K562 (cell line): ENCODE data around the gene ENDOD1. TPM values are rescaled to one million over a fixed set of nuclear protein-coding genes. Genes with fewer than 3 reads are reported as not detected.

Experiments
- ARNT ChIP-seq, 2 experiments: fragments of 450-650 bp; IDR thresholded peaks; 2 replicates each; pipeline ENCODE4 v1.6.1; 2016; ENCODE audit warnings: mild to moderate bottlenecking in 1 of 2
- E2F6 ChIP-seq, 2 experiments: IDR thresholded peaks; 2 replicates each; pipeline ENCODE4 v1.6.1; 2011; ENCODE audit warnings: borderline replicate concordance in 1 of 2, control low read depth in 1 of 2, low read depth in 1 of 2, low read length in 1 of 2, mild to moderate bottlenecking in 1 of 2, mixed read lengths in 1 of 2, moderate library complexity in 1 of 2; ENCODE audit not compliant: insufficient read depth in 1 of 2, insufficient read length in 1 of 2, poor library complexity in 1 of 2, severe bottlenecking in 1 of 2; ENCODE audit errors: extremely low read depth in 1 of 2
- GABPA ChIP-seq: fragments of 200-800 bp; sonication (Bioruptor generic); conservative IDR thresholded peaks from 2 replicates; pipeline ENCODE4 v1.6.1; 2016; ENCODE audit warnings: low read depth, missing genetic modification characterization, missing compliant biosample characterization
- HCFC1 ChIP-seq: IDR thresholded peaks from 2 replicates; pipeline ENCODE4 v1.6.1; 2012; ENCODE audit warnings: low read depth, low read length, improper control_type of control experiment
- HDGF ChIP-seq: fragments of 450-650 bp; IDR thresholded peaks from 2 replicates; pipeline ENCODE4 v1.6.1; 2016
- HOXB6 ChIP-seq: fragments of 250-450 bp; sonication (Bioruptor Pico); IDR thresholded peaks from 2 replicates; pipeline ENCODE4 v1.5.1; 2022; ENCODE audit warnings: mild to moderate bottlenecking, borderline replicate concordance
- KLF13 ChIP-seq: fragments of 450-650 bp; IDR thresholded peaks from 2 replicates; pipeline ENCODE4 v1.6.1; 2016; ENCODE audit warnings: missing genetic modification characterization, low read depth, mild to moderate bottlenecking, missing compliant biosample characterization, moderate library complexity, borderline replicate concordance
- MXI1 ChIP-seq: IDR thresholded peaks from 2 replicates; pipeline ENCODE4 v1.6.1; 2011; ENCODE audit warnings: low read depth, mild to moderate bottlenecking, improper control_type of control experiment, low read length
- NFE2L1 ChIP-seq: fragments of 450-650 bp; IDR thresholded peaks from 2 replicates; pipeline ENCODE4 v1.6.1; 2016; ENCODE audit warnings: missing genetic modification characterization, low read depth, mild to moderate bottlenecking, missing compliant biosample characterization, moderate library complexity, borderline replicate concordance
- NFRKB ChIP-seq: fragments of 450-650 bp; IDR thresholded peaks from 2 replicates; pipeline ENCODE4 v1.6.1; 2016; ENCODE audit warnings: low read depth
- NFYB ChIP-seq: IDR thresholded peaks from 2 replicates; pipeline ENCODE4 v1.6.1; 2011; ENCODE audit warnings: mild to moderate bottlenecking, moderate library complexity; ENCODE audit not compliant: insufficient read length; ENCODE audit errors: extremely low read depth
- NONO ChIP-seq, 2 experiments: fragments of 200-400 bp in 1 of 2; fragments of 450-650 bp in 1 of 2; formaldehyde crosslinking in 1 of 2; IDR thresholded peaks; 2 replicates each; pipeline ENCODE4 v1.6.1; 2017; ENCODE audit warnings: low read depth in 2 of 2, mild to moderate bottlenecking in 2 of 2, moderate library complexity in 2 of 2, low read length in 1 of 2
- PKNOX1 ChIP-seq: fragments of 450-650 bp; IDR thresholded peaks from 2 replicates; pipeline ENCODE4 v1.6.1; 2016
- PRMT5 ChIP-seq: sonication (generic); formaldehyde crosslinking; IDR thresholded peaks from 2 replicates; pipeline ENCODE4 v1.5.0; 2020; ENCODE audit warnings: missing genetic modification reagents
- TAL1 ChIP-seq: fragments of 450-650 bp; IDR thresholded peaks from 2 replicates; pipeline ENCODE4 v1.6.1; 2016; ENCODE audit warnings: mild to moderate bottlenecking
- TBL1XR1 ChIP-seq, 2 experiments: IDR thresholded peaks; 2 replicates each; pipeline ENCODE4 v1.6.1; 2012; ENCODE audit warnings: improper control_type of control experiment in 2 of 2, low read length in 2 of 2, mild to moderate bottlenecking in 1 of 2
- polyA plus RNA-seq, 8 experiments: library from polyadenylated mRNA; depleted of rRNA in 4 of 8; stranded (reverse) in 5 of 8; unstranded in 3 of 8; fragments of >200 nt; fragmentation: Nextera tagmentation in 2 of 8; fragmentation: Illumina TruSeq in 1 of 8; extraction: Ambion mirVana in 2 of 8; extraction: Trizol in 1 of 8; gene quantifications; 2 replicates each; pipeline versions ENCODE4 v1.2.1 to v1.2.3, GENCODE V29; 2011 to 2014; ENCODE audit warnings: inconsistent platforms in 1 of 8, missing spikeins in 1 of 8
- total RNA-seq, 7 experiments: library from RNA; depleted of rRNA in 6 of 7; stranded (reverse); fragments of >200 nt in 6 of 7; fragmentation: Illumina TruSeq in 2 of 7; extraction: Trizol in 2 of 7; gene quantifications; 2 replicates each; pipeline versions ENCODE4 v1.2.1 to v1.2.3, GENCODE V29; 2011 to 2021; ENCODE audit warnings: low replicate concordance in 1 of 7
- TF ChIP-seq, protein P1 (sequence below), 2 experiments: fragments of 450-650 bp in 1 of 2; sonication (generic) in 1 of 2; formaldehyde crosslinking in 1 of 2; IDR thresholded peaks; 2 replicates each; pipeline versions ENCODE4 v1.7.1 to v1.9.0; 2016 to 2022; ENCODE audit warnings: inconsistent platforms in 1 of 2, mild to moderate bottlenecking in 1 of 2, missing genetic modification reagents in 1 of 2

ENDOD1 gene
- total and polyA plus RNA-seq, 9 of the 15 experiments (the other 6 are each of a cell fraction or from before 2014, with no cell fraction given) = 4.2 to 11.8 (median 9.3) TPM

GRCh38 chr11:95147364-95147905, 57.8 kb downstream of the ENDOD1 start (continued):
- peak in 1 of 2 experiments; percentile 84; a peak in 1 of 4 replicates for TF ChIP-seq TBL1XR1 (IDR thresholded peaks at IDR 0.05; ENCODE audit: low read length in 2 of 2)
- TF ChIP-seq NONO (IDR thresholded peaks at IDR 0.05; ENCODE audit: low read depth in 2 of 2, low read length in 1 of 2) = 0 out of 4 replicates have a peak, but pooled peaks of 1 of the 2 experiments have one; percentile 43
- TF ChIP-seq MXI1 = no peak
- TF ChIP-seq ARNT (IDR thresholded peaks at IDR 0.05) = peak; percentile 40 to 85; a peak in 2 of 4 replicates
- TF ChIP-seq NFRKB = 0 out of 2 replicates have a peak, but pooled peaks have one; percentile 37
- no peak for TF ChIP-seq PRMT5 (CRISPR knock-in tag)
- no peak for TF ChIP-seq NFE2L1 (tag)
- peak; percentile 88 for TF ChIP-seq TAL1
- TF ChIP-seq GABPA (tag) = peak; percentile 49
- TF ChIP-seq PKNOX1 = peak; percentile 95
- TF ChIP-seq, protein P1, sequence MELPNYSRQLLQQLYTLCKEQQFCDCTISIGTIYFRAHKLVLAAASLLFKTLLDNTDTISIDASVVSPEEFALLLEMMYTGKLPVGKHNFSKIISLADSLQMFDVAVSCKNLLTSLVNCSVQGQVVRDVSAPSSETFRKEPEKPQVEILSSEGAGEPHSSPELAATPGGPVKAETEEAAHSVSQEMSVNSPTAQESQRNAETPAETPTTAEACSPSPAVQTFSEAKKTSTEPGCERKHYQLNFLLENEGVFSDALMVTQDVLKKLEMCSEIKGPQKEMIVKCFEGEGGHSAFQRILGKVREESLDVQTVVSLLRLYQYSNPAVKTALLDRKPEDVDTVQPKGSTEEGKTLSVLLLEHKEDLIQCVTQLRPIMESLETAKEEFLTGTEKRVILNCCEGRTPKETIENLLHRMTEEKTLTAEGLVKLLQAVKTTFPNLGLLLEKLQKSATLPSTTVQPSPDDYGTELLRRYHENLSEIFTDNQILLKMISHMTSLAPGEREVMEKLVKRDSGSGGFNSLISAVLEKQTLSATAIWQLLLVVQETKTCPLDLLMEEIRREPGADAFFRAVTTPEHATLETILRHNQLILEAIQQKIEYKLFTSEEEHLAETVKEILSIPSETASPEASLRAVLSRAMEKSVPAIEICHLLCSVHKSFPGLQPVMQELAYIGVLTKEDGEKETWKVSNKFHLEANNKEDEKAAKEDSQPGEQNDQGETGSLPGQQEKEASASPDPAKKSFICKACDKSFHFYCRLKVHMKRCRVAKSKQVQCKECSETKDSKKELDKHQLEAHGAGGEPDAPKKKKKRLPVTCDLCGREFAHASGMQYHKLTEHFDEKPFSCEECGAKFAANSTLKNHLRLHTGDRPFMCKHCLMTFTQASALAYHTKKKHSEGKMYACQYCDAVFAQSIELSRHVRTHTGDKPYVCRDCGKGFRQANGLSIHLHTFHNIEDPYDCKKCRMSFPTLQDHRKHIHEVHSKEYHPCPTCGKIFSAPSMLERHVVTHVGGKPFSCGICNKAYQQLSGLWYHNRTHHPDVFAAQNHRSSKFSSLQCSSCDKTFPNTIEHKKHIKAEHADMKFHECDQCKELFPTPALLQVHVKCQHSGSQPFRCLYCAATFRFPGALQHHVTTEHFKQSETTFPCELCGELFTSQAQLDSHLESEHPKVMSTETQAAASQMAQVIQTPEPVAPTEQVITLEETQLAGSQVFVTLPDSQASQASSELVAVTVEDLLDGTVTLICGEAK (IDR thresholded peaks at IDR 0.05) = no peak
- TF ChIP-seq, protein P1 (CRISPR knock-in tag; IDR thresholded peaks at IDR 0.05) = no peak
- no peak for TF ChIP-seq HDGF
- TF ChIP-seq HOXB6 (CRISPR knock-in tag) = no peak
- TF ChIP-seq HCFC1 = no peak
- TF ChIP-seq KLF13 = no peak
- peak in 1 of 2 experiments; percentile 20 for TF ChIP-seq E2F6 (IDR thresholded peaks at IDR 0.05; ENCODE audit: borderline replicate concordance in 1 of 2, extremely low read depth in 1 of 2, insufficient read depth in 1 of 2, insufficient read length in 1 of 2, low read depth in 1 of 2, low read length in 1 of 2, poor library complexity in 1 of 2, severe bottlenecking in 1 of 2)
- no peak for TF ChIP-seq NFYB
